ENCODE measurements around the gene ACAP2. TPM values are rescaled to one million over a fixed set of nuclear protein-coding genes. Genes with fewer than 3 reads are reported as not detected.

ACAP2 gene
- total RNA-seq, 4 donors from 2014 or later = 52.9 to 62.0 (median 56.2) TPM

DNA sequence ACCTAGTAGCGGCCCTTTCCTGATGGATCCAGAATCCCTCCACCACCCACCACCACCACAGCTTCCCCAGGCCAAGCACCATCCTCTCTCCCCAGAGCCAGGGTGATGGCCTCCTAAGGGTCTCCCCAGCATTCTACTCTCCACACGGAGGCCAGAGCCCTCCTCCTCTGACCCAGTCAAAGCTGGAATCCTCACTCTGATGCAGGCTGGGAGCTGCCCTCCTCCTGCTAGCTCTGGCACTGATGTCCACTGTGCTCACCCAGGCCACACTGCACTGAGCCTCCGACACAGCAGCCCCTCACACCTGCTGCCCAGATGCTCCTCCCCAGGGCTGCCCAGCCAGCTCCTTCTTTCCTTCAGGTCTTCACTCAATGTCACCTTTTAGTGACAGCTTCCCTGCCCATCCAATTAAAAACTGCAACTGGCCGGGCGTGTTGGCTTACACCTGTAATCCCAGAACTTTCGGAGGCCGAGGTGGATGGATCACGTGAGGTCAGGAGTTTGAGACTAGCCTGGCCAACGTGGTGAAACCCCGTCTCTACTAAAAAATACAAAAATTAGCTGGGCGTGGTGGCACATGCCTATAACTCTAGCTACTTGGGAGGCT is 192.9 kb downstream of the ACAP2 start:
- DNase-seq (ENCODE audit: low spot score in 2 of 2) = peak; percentile 8 to 75
- intact Hi-C loops (cut with DNase I; ENCODE audit: low total_unique reads) = loop anchor here (10.0 kb wide), 1 partner anchor 145 kb away; no protein-coding TSS in a partner anchor
- no peak overlapping the region for H3K4me3 ChIP-seq (ENCODE audit: low read depth, poor library complexity, severe bottlenecking)
- TF ChIP-seq, protein P1, sequence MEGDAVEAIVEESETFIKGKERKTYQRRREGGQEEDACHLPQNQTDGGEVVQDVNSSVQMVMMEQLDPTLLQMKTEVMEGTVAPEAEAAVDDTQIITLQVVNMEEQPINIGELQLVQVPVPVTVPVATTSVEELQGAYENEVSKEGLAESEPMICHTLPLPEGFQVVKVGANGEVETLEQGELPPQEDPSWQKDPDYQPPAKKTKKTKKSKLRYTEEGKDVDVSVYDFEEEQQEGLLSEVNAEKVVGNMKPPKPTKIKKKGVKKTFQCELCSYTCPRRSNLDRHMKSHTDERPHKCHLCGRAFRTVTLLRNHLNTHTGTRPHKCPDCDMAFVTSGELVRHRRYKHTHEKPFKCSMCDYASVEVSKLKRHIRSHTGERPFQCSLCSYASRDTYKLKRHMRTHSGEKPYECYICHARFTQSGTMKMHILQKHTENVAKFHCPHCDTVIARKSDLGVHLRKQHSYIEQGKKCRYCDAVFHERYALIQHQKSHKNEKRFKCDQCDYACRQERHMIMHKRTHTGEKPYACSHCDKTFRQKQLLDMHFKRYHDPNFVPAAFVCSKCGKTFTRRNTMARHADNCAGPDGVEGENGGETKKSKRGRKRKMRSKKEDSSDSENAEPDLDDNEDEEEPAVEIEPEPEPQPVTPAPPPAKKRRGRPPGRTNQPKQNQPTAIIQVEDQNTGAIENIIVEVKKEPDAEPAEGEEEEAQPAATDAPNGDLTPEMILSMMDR (IDR thresholded peaks at IDR 0.05) = no peak
- TF ChIP-seq POLR2A (IDR thresholded peaks at IDR 0.05) = no peak
- WGBS, 2 donors = 89 to 93% methylated on average over 11 of the region's 11 CpGs

DNA sequence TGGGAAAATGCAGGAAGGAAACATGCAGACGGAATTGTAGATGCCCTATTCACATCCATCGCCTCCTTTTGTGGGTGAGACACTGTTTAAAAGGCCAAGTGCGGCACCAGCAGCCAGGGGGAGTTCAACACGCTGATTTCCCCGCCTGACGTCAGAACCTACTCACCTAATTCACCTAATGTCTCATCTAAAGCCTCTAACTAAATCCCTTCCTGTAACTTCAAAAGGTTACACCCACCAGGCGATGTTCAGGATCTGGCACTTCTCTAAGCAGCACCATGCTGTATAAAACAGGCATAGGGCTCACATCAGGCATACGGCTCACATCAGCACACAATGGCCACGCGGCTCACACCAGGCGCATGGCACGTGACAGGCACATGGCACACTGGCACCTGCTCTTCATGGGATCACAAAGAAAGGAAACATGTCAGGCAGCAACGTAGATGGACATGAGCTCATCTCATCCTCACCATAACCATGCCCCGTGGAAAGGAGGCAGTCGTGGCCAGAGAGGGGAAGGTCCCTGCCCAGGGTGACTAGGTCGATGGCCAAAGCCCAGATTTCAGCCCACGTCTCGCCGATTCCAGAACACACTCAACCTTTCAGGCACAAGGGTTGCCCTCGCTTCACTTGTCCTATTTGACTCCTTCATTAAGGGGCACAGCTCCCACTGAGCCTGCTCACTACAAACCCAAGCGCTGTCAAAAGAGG is 193.6 kb downstream of the ACAP2 start:
- intact Hi-C loops (cut with DNase I; ENCODE audit: low total_unique reads) = no loop called here
- no peak overlapping the region for H3K4me3 ChIP-seq (ENCODE audit: low read depth, poor library complexity, severe bottlenecking)
- peak in 1 of 2 donors; percentile 74 for DNase-seq (ENCODE audit: low spot score in 2 of 2)
- 95 to 96% methylated on average over 20 to 21 of the region's 21 CpGs for WGBS, 2 donors
- no peak for TF ChIP-seq POLR2A (IDR thresholded peaks at IDR 0.05)
- TF ChIP-seq, protein P1 (IDR thresholded peaks at IDR 0.05) = no peak

DNA sequence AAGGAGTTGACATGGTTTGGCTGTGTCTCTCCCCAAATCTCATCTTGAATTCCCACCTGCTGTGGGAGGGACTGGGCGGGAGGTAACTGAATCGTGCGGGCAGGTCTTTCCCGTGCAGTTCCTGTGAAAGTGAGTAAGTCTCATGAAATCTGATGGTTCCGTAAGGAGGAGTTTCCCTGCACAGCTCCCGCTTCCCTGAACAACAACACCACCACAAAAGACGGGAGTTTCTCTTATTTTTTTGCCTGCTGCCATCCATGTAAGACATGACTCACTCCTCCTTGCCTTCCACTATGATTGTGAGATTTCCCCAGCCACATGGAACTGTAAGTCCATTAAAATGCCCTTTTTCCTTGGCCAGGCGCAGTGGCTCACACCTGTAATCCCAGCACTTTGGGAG is 194.5 kb downstream of the ACAP2 start:
- intact Hi-C loops (cut with DNase I; ENCODE audit: low total_unique reads) = no loop called here
- 95 to 96% methylated on average over 8 of the region's 8 CpGs for WGBS, 2 donors
- TF ChIP-seq, protein P1 (IDR thresholded peaks at IDR 0.05) = no peak
- no peak for TF ChIP-seq POLR2A (IDR thresholded peaks at IDR 0.05)
- DNase-seq (ENCODE audit: low spot score in 2 of 2) = peak in 1 of 2 donors; percentile 39
- no peak overlapping the region for H3K4me3 ChIP-seq (ENCODE audit: low read depth, poor library complexity, severe bottlenecking)

DNA sequence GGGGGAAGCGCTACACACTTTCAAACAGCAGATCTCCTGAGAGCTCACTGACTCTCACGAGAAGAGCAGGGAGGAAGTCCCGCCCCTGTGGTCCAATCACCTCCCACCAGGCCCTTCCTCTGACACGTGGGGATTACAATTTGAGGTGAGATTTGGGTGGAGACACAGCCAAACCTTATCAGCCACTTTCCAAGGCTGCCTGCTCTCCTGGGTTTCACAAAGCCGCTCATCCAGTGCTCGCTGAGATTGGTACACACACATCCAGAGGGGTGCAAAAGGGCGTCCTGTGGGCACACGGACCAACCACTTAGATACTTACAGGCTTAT is 195.0 kb downstream of the ACAP2 start:
- TF ChIP-seq, protein P1 (IDR thresholded peaks at IDR 0.05) = no peak
- no peak for TF ChIP-seq POLR2A (IDR thresholded peaks at IDR 0.05)
- no peak overlapping the region for H3K4me3 ChIP-seq (ENCODE audit: low read depth, poor library complexity, severe bottlenecking)
- WGBS, 2 donors = 82 to 92% methylated on average over 8 of the region's 8 CpGs
- DNase-seq (ENCODE audit: low spot score in 2 of 2) = peak in 1 of 2 donors; percentile 74
- intact Hi-C loops (cut with DNase I; ENCODE audit: low total_unique reads) = no loop called here

- no peak for TF ChIP-seq POLR2A (IDR thresholded peaks at IDR 0.05)
- TF ChIP-seq, protein P1 (IDR thresholded peaks at IDR 0.05) = no peak
- DNase-seq (ENCODE audit: low spot score in 2 of 2) = peak in 1 of 2 donors; percentile 72
- intact Hi-C loops (cut with DNase I; ENCODE audit: low total_unique reads) = no loop called here
- WGBS, 2 donors = 94 to 95% methylated on average over 24 of the region's 24 CpGs
- H3K4me3 ChIP-seq (ENCODE audit: low read depth, poor library complexity, severe bottlenecking) = no peak overlapping the region
These were observed 195.5 kb downstream of the ACAP2 start for GRCh38 chr3:195247086-195247862.
